ENCODE results near the gene RLBP1. TPM values are rescaled to one million over a fixed set of nuclear protein-coding genes. Genes with fewer than 3 reads are reported as not detected.

Gene RLBP1
- total RNA-seq, 1 donor from 2014 or later, result not detected

GRCh38 chr15:89217031-89217430, 4.3 kb downstream of the RLBP1 start:
- peaks cover 1% of the 10 kb centered on the region for H3K27me3 Mint-ChIP-seq (ENCODE audit: unreplicated experiment)

GRCh38 chr15:89215627-89216026, 5.8 kb downstream of the RLBP1 start:
- no peak for DNase-seq
- peaks cover 3% of the 10 kb centered on the region for H3K9me3 Mint-ChIP-seq (ENCODE audit: unreplicated experiment)
- peaks cover 1% of the 10 kb centered on the region for H3K27me3 Mint-ChIP-seq (ENCODE audit: unreplicated experiment)
- H3K4me1 Mint-ChIP-seq (ENCODE audit: low read depth, unreplicated experiment), result no peaks in the 10 kb centered on the region
- TF ChIP-seq CTCF (IDR thresholded peaks at IDR 0.05; ENCODE audit: partially characterized antibody, unreplicated experiment), result no peak
- H3K36me3 Mint-ChIP-seq (ENCODE audit: unreplicated experiment), result no peaks in the 10 kb centered on the region
- H3K4me3 Mint-ChIP-seq (ENCODE audit: unreplicated experiment), result no peak overlapping the region
- no peak overlapping the region for H3K27ac Mint-ChIP-seq (ENCODE audit: unreplicated experiment)

More at GRCh38 chr15:89217031-89217430, 4.3 kb downstream of the RLBP1 start:
- TF ChIP-seq CTCF (IDR thresholded peaks at IDR 0.05; ENCODE audit: partially characterized antibody, unreplicated experiment), result no peak
- no peak for DNase-seq
- Mint-ChIP-seq H3K4me3 (ENCODE audit: unreplicated experiment) (no peak overlapping the region), H3K27ac (ENCODE audit: unreplicated experiment) (no peak overlapping the region), H3K36me3 (ENCODE audit: unreplicated experiment) (no peaks in the 10 kb centered on the region), H3K9me3 (ENCODE audit: unreplicated experiment) (peaks cover 3% of the 10 kb centered on the region), H3K4me1 (ENCODE audit: low read depth, unreplicated experiment) (no peaks in the 10 kb centered on the region)

GRCh38 chr15:89211678-89212170, 9.7 kb downstream of the RLBP1 start:
- Mint-ChIP-seq H3K36me3 (ENCODE audit: unreplicated experiment) (no peaks in the 10 kb centered on the region), H3K27me3 (ENCODE audit: unreplicated experiment) (no peaks in the 10 kb centered on the region), H3K27ac (ENCODE audit: unreplicated experiment) (no peak overlapping the region), H3K9me3 (ENCODE audit: unreplicated experiment) (no peaks in the 10 kb centered on the region), H3K4me3 (ENCODE audit: unreplicated experiment) (no peak overlapping the region), H3K4me1 (ENCODE audit: low read depth, unreplicated experiment) (no peaks in the 10 kb centered on the region)
- DNase-seq, result no peak
- no peak for TF ChIP-seq CTCF (IDR thresholded peaks at IDR 0.05; ENCODE audit: partially characterized antibody, unreplicated experiment)

- Mint-ChIP-seq H3K36me3 (ENCODE audit: unreplicated experiment) (no peaks in the 10 kb centered on the region), H3K4me3 (ENCODE audit: unreplicated experiment) (no peak overlapping the region), H3K27me3 (ENCODE audit: unreplicated experiment) (no peaks in the 10 kb centered on the region), H3K9me3 (ENCODE audit: unreplicated experiment) (no peaks in the 10 kb centered on the region), H3K27ac (ENCODE audit: unreplicated experiment) (no peak overlapping the region), H3K4me1 (ENCODE audit: low read depth, unreplicated experiment) (no peaks in the 10 kb centered on the region)
- no peak for DNase-seq
- no peak for TF ChIP-seq CTCF (IDR thresholded peaks at IDR 0.05; ENCODE audit: partially characterized antibody, unreplicated experiment)
These were observed 12.3 kb downstream of the RLBP1 start for GRCh38 chr15:89209057-89209456.

- no peak overlapping the region for H3K27ac Mint-ChIP-seq (ENCODE audit: unreplicated experiment)
- no peak overlapping the region for H3K4me3 Mint-ChIP-seq (ENCODE audit: unreplicated experiment)
- no peaks in the 10 kb centered on the region for H3K36me3 Mint-ChIP-seq (ENCODE audit: unreplicated experiment)
- no peak for TF ChIP-seq CTCF (IDR thresholded peaks at IDR 0.05; ENCODE audit: partially characterized antibody, unreplicated experiment)
- H3K9me3 Mint-ChIP-seq (ENCODE audit: unreplicated experiment), result no peaks in the 10 kb centered on the region
- H3K27me3 Mint-ChIP-seq (ENCODE audit: unreplicated experiment), result no peaks in the 10 kb centered on the region
- no peaks in the 10 kb centered on the region for H3K4me1 Mint-ChIP-seq (ENCODE audit: low read depth, unreplicated experiment)
- DNase-seq, result no peak
These were observed 13.1 kb downstream of the RLBP1 start for GRCh38 chr15:89208256-89208655.
